Endometrial microvascular endothelial cells (primary cell): ENCODE data around the gene NECTIN4. TPM values are rescaled to one million over a fixed set of nuclear protein-coding genes. Genes with fewer than 3 reads are reported as not detected.
"Not testable (repeated sequence)": the region's sequence is repeated elsewhere in the genome, so short reads cannot be mapped to it uniquely, and the experiment has no call there.

Experiments
- in situ Hi-C: cut with HindIII; loops from 2 replicates; pipeline ENCODE4 v1.10.0; 2017; ENCODE audit warnings: low sequenced_read_pairs, low pct_unique_long_range_greater_than_20kb; ENCODE audit errors: inconsistent ontology term
- total RNA-seq: library from RNA; depleted of rRNA; stranded (reverse); fragments of >200 nt; gene quantifications from one replicate; pipeline ENCODE4 v1.2.3, GENCODE V29; 2015; ENCODE audit errors: inconsistent ontology term

Gene NECTIN4
- total RNA-seq, 1 donor from 2014 or later: not detected

DNA sequence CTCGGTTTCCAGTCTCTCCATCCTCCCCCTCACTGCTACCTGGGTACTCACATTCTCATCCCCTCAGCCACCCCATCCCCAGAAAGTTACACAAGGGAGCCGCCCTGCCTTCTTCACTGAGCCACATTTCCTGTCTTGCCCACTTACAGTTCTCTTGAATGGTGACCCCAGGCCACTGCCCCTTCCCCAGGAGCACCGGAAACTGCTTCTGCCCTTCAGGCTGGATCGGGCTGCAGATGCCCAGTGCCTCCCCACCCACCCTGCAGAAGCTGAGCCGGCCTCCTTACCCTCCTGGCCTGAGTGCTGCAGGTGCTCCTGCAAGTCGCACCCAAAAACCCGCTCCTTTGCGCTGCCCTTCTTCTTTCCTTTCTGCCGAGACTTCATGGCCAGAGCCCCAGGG, 20.1 kb downstream of the NECTIN4 start:
- in situ Hi-C loops: no loop called here

- in situ Hi-C loops: no loop called here
Observed at GRCh38 chr1:161068306-161069234, 20.8 kb downstream of the NECTIN4 start.

DNA sequence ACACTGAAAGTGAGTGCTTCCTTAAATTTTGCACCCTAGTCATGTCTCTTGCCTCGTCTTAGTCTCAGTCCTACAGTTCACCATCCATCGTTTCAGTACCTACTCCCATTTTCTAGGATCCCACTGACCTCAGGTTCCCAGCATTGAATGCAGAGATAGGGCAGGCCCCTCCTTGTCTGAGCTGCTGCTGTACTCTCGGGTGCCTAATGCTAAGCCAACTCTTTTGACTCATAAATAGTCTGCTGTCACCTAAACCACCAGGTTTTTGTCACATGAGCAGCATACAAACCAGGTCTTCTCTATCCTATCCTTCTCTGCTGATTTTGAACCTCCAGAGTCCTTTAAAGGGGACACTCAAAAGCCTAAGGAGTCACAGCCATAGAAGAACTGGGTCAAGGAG, 22.7 kb downstream of the NECTIN4 start:
- in situ Hi-C loops: no loop called here

GRCh38 chr1:161065681-161066080, 23.7 kb downstream of the NECTIN4 start:
- in situ Hi-C loops: not testable (repeated sequence)

- in situ Hi-C loops: not testable (repeated sequence)
Observed at GRCh38 chr1:161063936-161064335, 25.4 kb downstream of the NECTIN4 start.

GRCh38 chr1:161061419-161061818, 27.9 kb downstream of the NECTIN4 start:
- in situ Hi-C loops: no loop called here

- in situ Hi-C loops: no loop called here
Observed at GRCh38 chr1:161059293-161059692, 30.1 kb downstream of the NECTIN4 start.

- in situ Hi-C loops: no loop called here
Observed at GRCh38 chr1:161054805-161055204, 34.6 kb downstream of the NECTIN4 start.

GRCh38 chr1:161054232-161054631, 35.1 kb downstream of the NECTIN4 start:
- in situ Hi-C loops: no loop called here

DNA sequence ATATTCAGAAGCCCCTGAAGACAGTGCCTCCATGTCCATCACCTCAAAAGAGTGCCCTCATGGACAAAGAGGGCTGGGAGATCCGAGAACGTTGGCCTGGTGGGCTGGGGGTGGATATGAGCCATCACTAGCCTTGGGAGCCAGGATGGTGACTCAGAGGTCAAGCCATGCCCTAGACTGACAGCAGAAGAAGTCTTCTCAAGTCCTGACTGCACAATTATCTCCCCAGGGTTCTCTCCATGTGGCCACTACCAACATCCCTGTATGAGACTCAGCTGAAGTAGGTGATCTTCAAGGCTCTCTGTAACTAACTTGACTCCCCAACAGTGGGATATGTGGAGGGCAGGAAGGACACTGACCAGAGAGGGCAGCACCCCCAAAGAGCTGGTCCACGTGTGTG, 36.5 kb downstream of the NECTIN4 start:
- in situ Hi-C loops: no loop called here

- in situ Hi-C loops: no loop called here
Observed at GRCh38 chr1:161051219-161051618, 38.1 kb downstream of the NECTIN4 start.

GRCh38 chr1:161048949-161049722, 40.2 kb downstream of the NECTIN4 start:
- in situ Hi-C loops: loop anchor here (10.0 kb wide), 1 partner anchor 46 kb away; the partner anchor contains the start of gene KLHDC9

- in situ Hi-C loops: loop anchor here (10.0 kb wide), 1 partner anchor 47 kb away; the partner anchor contains the start of gene KLHDC9
Observed at GRCh38 chr1:161047436-161048420, 41.6 kb downstream of the NECTIN4 start.

- in situ Hi-C loops: loop anchor here (10.0 kb wide), 1 partner anchor 48 kb away; the partner anchor contains the start of gene KLHDC9
Observed at GRCh38 chr1:161046605-161047228, 42.6 kb downstream of the NECTIN4 start.

DNA sequence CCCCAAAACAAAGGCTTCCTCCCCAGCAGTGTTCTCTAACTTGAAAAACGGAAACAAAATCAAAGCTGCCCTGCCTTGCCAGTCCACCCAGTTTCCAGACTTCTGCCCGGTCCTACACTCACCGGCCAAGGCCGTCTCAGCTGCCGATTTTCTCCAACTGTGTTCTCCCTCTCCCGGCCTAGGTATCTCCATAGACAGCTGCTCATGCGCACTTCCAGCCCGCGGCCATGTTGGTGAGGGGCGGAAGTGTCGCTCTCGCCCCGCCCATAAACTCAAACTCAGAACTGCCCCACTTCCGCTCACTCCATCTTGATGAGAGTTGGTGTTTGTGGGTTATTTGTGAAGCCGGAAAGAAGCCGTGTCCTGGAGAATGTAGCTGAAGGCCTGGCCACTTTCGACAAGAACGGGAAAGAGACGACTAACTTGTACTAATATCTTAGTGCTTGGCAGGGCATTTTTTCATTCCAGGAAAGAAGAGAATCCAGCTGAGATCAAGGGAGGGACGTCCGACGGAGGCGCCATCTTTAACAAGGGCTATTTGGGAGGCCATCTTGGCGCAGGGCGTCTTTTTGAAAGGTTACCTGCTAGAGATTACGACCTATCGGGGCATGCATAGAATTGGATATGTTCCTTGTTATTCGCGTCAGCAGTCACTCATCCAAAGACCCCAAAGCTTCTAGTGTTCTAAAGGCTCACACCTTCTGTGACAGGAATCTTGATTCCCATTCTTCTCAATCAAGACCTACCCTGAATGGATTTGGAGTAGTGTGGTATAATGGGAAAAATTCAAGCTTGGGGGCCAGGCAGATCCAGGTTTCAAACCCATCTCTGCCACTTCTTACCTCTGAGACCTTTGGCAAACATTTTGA, 43.4 kb downstream of the NECTIN4 start, which contains the start of gene USF1:
Gene USF1 (minus strand): TSS at position 242 of the 869 bp plus-strand sequence. CDS start 2,702 bp downstream, outside the sequence.
- in situ Hi-C loops: loop anchor here (10.0 kb wide), 1 partner anchor 49 kb away; the partner anchor contains the start of gene KLHDC9

DNA sequence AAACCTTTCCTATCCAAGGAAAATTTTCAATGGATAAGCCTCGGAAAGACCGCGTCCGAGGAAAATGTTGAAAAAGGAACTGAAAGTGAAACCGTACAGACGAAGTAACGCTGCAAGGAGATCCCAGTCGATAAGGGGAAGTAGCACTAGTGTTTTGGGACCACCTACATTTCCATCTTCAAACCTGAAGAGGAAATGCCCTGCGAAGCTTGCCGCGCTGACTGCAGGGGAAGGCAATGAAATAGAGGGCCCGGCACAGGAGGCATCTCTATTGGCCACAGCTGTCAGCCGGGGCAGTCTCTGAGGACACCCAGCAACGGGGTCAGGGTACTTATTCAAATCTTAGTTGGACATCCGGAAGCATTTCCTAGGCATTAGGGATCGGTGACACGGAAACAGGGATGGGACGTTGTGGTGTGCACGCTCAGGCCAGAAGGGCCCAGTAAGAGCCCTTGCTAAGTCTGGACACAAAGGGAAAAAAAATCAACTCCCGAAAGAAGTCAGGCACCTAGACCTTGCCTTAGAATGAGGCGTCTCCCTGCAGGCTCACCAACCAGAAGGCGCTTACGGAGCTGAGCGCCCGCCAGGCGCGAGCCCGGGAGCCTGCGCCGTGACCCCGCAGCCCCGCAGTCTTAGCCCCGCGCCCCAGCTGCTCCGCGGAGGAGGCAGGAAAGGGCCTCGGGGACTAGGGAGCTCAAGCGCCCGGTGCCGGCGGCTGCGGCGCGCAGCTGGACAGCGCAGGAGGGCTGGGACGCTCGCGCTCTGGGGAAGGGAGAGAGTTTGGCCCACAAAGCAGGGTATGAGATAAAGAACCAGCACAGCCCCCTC, 44.2 kb downstream of the NECTIN4 start:
- in situ Hi-C loops: loop anchor here (10.0 kb wide), 1 partner anchor 50 kb away; the partner anchor contains the start of gene KLHDC9
